ENCODE results near the gene ANK3. TPM values are rescaled to one million over a fixed set of nuclear protein-coding genes. Genes with fewer than 3 reads are reported as not detected.

Gene ANK3
- polyA plus RNA-seq, 3 donors: not detected

- H3K36me3 Mint-ChIP-seq: no peaks in the 10 kb centered on the region
- no peaks in the 10 kb centered on the region for H3K9me3 ChIP-seq (replicated peaks in 1 of 2; ENCODE audit: control insufficient read depth in 1 of 2, insufficient read depth in 1 of 2, low read length in 2 of 2)
- intact Hi-C loops (cut with micrococcal nuclease): no loop called here
Observed at GRCh38 chr10:60008816-60009215, 380.9 kb downstream of the ANK3 start.

GRCh38 chr10:60006062-60006461, 383.6 kb downstream of the ANK3 start:
- H2AFZ ChIP-seq (ENCODE audit: insufficient read depth, low read depth, low read length, poor library complexity, severe bottlenecking): no peak overlapping the region
- H3K36me3 Mint-ChIP-seq: no peaks in the 10 kb centered on the region
- H3K4me1 Mint-ChIP-seq: no peaks in the 10 kb centered on the region
- no peak for TF ChIP-seq CTCF (IDR thresholded peaks at IDR 0.05)
- H3K9me3 ChIP-seq (replicated peaks in 1 of 2; ENCODE audit: control insufficient read depth in 1 of 2, insufficient read depth in 1 of 2, low read length in 2 of 2): no peaks in the 10 kb centered on the region
- H3K27ac ChIP-seq (ENCODE audit: low read depth in 1 of 2, low read length in 2 of 2): no peak overlapping the region
- peaks cover 0 to 2% (median 0%) of the 10 kb centered on the region in 7 donors for H3K9me3 Mint-ChIP-seq
- no peaks in the 10 kb centered on the region for H3K4me1 ChIP-seq (ENCODE audit: control insufficient read depth in 1 of 2, insufficient read depth in 2 of 2, low read length in 2 of 2)
- no peak overlapping the region for H3K4me3 ChIP-seq (replicated peaks in 1 of 3; ENCODE audit: low read depth in 2 of 3, low read length in 3 of 3)
- H3K4me2 ChIP-seq (replicated peaks; ENCODE audit: extremely low read depth, low read length, poor library complexity, severe bottlenecking): no peak overlapping the region
- no peaks in the 10 kb centered on the region for H3K27me3 ChIP-seq (ENCODE audit: control insufficient read depth in 2 of 2, insufficient read depth in 2 of 2, low read length in 2 of 2)
- H3K79me2 ChIP-seq (ENCODE audit: insufficient read depth, low read length): no peaks in the 10 kb centered on the region
- no peak overlapping the region for H3K27ac Mint-ChIP-seq
- no peak overlapping the region for H3K4me3 Mint-ChIP-seq
- no peaks in the 10 kb centered on the region for H3K36me3 ChIP-seq (replicated peaks in 1 of 2; ENCODE audit: control insufficient read depth in 1 of 2, insufficient read depth in 2 of 2, low read length in 2 of 2)
- WGBS (ENCODE audit: insufficient coverage): no CpG with 5 or more reads among the region's 3 CpGs
- DNase-seq: no peak
- peaks cover 0 to 4% (median 1%) of the 10 kb centered on the region in 3 donors for H3K27me3 Mint-ChIP-seq (ENCODE audit: low read depth in 3 of 3)
- intact Hi-C loops (cut with micrococcal nuclease): no loop called here
- no peak overlapping the region for H3K9ac ChIP-seq (ENCODE audit: insufficient read depth, low read length, poor library complexity, severe bottlenecking)
- no peaks in the 10 kb centered on the region for H4K20me1 ChIP-seq (ENCODE audit: insufficient read depth, low read length)

More at GRCh38 chr10:60008816-60009215, 380.9 kb downstream of the ANK3 start:
- Histone ChIP-seq H3K79me2 (ENCODE audit: insufficient read depth, low read length) (no peaks in the 10 kb centered on the region), H3K9ac (ENCODE audit: insufficient read depth, low read length, poor library complexity, severe bottlenecking) (no peak overlapping the region), H3K4me2 (replicated peaks; ENCODE audit: extremely low read depth, low read length, poor library complexity, severe bottlenecking) (no peak overlapping the region), H4K20me1 (ENCODE audit: insufficient read depth, low read length) (no peaks in the 10 kb centered on the region), H2AFZ (ENCODE audit: insufficient read depth, low read depth, low read length, poor library complexity, severe bottlenecking) (no peak overlapping the region), H3K4me3 (replicated peaks in 1 of 3; ENCODE audit: low read depth in 2 of 3, low read length in 3 of 3) (no peak overlapping the region), H3K27ac (ENCODE audit: low read depth in 1 of 2, low read length in 2 of 2) (no peak overlapping the region), H3K27me3 (ENCODE audit: control insufficient read depth in 2 of 2, insufficient read depth in 2 of 2, low read length in 2 of 2) (no peaks in the 10 kb centered on the region), H3K36me3 (replicated peaks in 1 of 2; ENCODE audit: control insufficient read depth in 1 of 2, insufficient read depth in 2 of 2, low read length in 2 of 2) (no peaks in the 10 kb centered on the region), H3K4me1 (ENCODE audit: control insufficient read depth in 1 of 2, insufficient read depth in 2 of 2, low read length in 2 of 2) (no peaks in the 10 kb centered on the region)
- Mint-ChIP-seq H3K27ac (no peak overlapping the region), H3K4me1 (no peaks in the 10 kb centered on the region), H3K4me3 (no peak overlapping the region), H3K9me3 (peaks cover 0 to 2% (median 0%) of the 10 kb centered on the region in 7 donors), H3K27me3 (ENCODE audit: low read depth in 3 of 3) (peaks cover 0 to 8% (median 0%) of the 10 kb centered on the region in 3 donors)
- 100% methylated on average over 4 of the region's 4 CpGs for WGBS (ENCODE audit: insufficient coverage)
- DNase-seq: no peak
- TF ChIP-seq CTCF (IDR thresholded peaks at IDR 0.05): no peak

All from CD14-positive monocyte (primary cell).